ENCODE data around the gene MORN2. TPM values are rescaled to one million over a fixed set of nuclear protein-coding genes. Genes with fewer than 3 reads are reported as not detected.
A peak's percentile ranks its signal among the peaks of the same experiment; 100 is the strongest.

Gene MORN2
- total and polyA plus RNA-seq, 9 of the 15 experiments (the other 6 are each of a cell fraction or from before 2014, with no cell fraction given) = 10.4 to 39.5 (median 20.8) TPM

GRCh38 chr2:38875576-38876367 is at the start of gene MORN2, which contains the start of gene DHX57 (continued):
- TF ChIP-seq SAP30 (IDR thresholded peaks at IDR 0.05; ENCODE audit: borderline replicate concordance, insufficient read depth, low read depth, low read length, poor library complexity, severe bottlenecking) (peak; percentile 76), PRPF4 (IDR thresholded peaks at IDR 0.05; ENCODE audit: insufficient read depth, low read depth, low read length, poor library complexity, severe bottlenecking) (no peak), ATF1 (CRISPR knock-in tag; IDR thresholded peaks at IDR 0.05) (peak; percentile 45; the same call in 1 of the 2 replicates), ATF1 (tag; IDR thresholded peaks at IDR 0.05) (peak; percentile 94), TCF7L2 (IDR thresholded peaks at IDR 0.05; ENCODE audit: low read depth, low read length) (peak; percentile 57; the same call in 1 of the 2 replicates), KDM1A (IDR thresholded peaks at IDR 0.05) (peak; percentile 20 to 38; a peak in 2 of 4 replicates), MAX (CRISPR knock-in tag; IDR thresholded peaks at IDR 0.05) (peak; percentile 50), ZSCAN32 (CRISPR knock-in tag; IDR thresholded peaks at IDR 0.05) (peak; percentile 9; the same call in 1 of the 2 replicates), TAF1 (IDR thresholded peaks at IDR 0.05; ENCODE audit: control insufficient read depth, extremely low read depth, insufficient read depth, low read length, severe bottlenecking) (no peak), MITF (IDR thresholded peaks at IDR 0.05) (no peak), FOS (IDR thresholded peaks at IDR 0.05; ENCODE audit: extremely low read depth, insufficient read length) (peak; percentile 64), MNT (conservative IDR thresholded peaks at IDR 0.05) (peak; percentile 45 to 80; a peak in 3 of 4 replicates), CREB1 (IDR thresholded peaks at IDR 0.05) (peak; percentile 89), CREB1 (CRISPR knock-in tag; IDR thresholded peaks at IDR 0.05) (peak; percentile 90), MAZ (CRISPR knock-in tag; conservative IDR thresholded peaks at IDR 0.05 in 1 of 2, IDR thresholded peaks at IDR 0.05 in 1 of 2) (peak; percentile 29 to 52; a peak in 2 of 4 replicates), TOE1 (IDR thresholded peaks at IDR 0.05; ENCODE audit: borderline replicate concordance) (peak; percentile 80), TOE1 (CRISPR knock-in tag; IDR thresholded peaks at IDR 0.05; ENCODE audit: borderline replicate concordance, low read depth) (no peak), ZNF644 (tag; IDR thresholded peaks at IDR 0.05; ENCODE audit: low read depth) (no peak)
- TF ChIP-seq, protein P1, sequence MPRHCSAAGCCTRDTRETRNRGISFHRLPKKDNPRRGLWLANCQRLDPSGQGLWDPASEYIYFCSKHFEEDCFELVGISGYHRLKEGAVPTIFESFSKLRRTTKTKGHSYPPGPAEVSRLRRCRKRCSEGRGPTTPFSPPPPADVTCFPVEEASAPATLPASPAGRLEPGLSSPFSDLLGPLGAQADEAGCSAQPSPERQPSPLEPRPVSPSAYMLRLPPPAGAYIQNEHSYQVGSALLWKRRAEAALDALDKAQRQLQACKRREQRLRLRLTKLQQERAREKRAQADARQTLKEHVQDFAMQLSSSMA (CRISPR knock-in tag; IDR thresholded peaks at IDR 0.05) = no peak
- TF ChIP-seq, protein P2, sequence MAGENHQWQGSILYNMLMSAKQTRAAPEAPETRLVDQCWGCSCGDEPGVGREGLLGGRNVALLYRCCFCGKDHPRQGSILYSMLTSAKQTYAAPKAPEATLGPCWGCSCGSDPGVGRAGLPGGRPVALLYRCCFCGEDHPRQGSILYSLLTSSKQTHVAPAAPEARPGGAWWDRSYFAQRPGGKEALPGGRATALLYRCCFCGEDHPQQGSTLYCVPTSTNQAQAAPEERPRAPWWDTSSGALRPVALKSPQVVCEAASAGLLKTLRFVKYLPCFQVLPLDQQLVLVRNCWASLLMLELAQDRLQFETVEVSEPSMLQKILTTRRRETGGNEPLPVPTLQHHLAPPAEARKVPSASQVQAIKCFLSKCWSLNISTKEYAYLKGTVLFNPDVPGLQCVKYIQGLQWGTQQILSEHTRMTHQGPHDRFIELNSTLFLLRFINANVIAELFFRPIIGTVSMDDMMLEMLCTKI (IDR thresholded peaks at IDR 0.05; ENCODE audit: partially characterized antibody) = no peak

Data from K562 (cell line).